BE2C (cell line): Measurements from ENCODE around the gene CTBP1.

Experiments used
- DNase-seq: peaks from one replicate; pipeline ENCODE4 v3.0.0-alpha.2; 2020
- H3K27me3 ChIP-seq: fragments of 250-450 bp; sonication (Bioruptor Pico); 2 replicates; pipeline ENCODE4 v1.5.1; 2020; ENCODE audit warnings: mild to moderate bottlenecking
- H3K36me3 ChIP-seq: fragments of 250-450 bp; sonication (Bioruptor Pico); 2 replicates; pipeline ENCODE4 v1.5.1; 2020; ENCODE audit warnings: mild to moderate bottlenecking
- H3K4me1 ChIP-seq: fragments of 250-450 bp; sonication (Bioruptor Pico); 2 replicates; pipeline ENCODE4 v1.5.1; 2020
- H3K4me3 ChIP-seq: 2 replicates; pipeline ENCODE4 v1.5.1; 2011; ENCODE audit warnings: low read depth, low read length
- H3K9me3 ChIP-seq: fragments of 250-450 bp; sonication (Bioruptor Pico); 2 replicates; pipeline ENCODE4 v1.5.1; 2020
- TF ChIP-seq, protein P1 (sequence below): IDR thresholded peaks from 2 replicates; pipeline ENCODE4 v1.5.1; 2012; ENCODE audit warnings: mild to moderate bottlenecking, low read depth, low read length

Gene CTBP1

DNA sequence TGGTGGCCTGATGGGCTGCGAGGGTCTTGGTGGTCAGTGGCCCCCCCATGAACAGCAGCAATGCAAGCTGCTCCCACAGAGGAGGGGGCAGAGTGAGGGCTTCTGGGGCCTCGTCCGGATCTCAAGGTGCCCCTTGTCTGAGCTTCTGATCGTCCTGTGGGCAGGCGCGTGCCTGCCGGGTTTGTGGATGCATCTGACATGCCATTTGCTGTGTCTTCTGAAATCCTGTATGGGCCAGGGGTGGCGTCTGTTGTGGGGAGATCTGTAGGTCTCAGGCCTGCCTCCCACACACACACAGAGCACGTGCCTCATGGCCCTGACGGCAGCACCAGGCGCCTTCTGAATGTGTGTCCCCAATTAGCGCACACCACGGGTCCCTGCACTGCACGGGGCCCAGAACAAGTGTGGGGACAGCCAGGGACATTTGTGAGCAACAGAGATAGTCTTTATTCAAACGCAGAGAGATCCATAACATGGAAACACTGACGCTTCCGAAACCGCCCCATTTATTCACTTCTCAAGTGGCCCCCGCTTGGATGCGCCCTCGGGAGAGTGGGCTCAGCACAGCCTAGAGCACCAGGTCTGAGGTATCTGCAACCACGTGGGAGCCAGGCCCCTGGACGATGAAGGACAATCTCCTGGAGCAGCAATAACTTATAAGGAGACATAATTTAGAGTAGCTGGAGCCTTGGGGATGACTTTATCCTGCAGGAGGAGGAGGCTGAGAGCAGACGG lies 82.3 kb downstream of the CTBP1 start:
- Histone ChIP-seq H3K36me3 (no peaks in the 10 kb centered on the region), H3K4me3 (peak overlapping the region; percentile 77; the same call in 1 of the 2 replicates), H3K9me3 (no peaks in the 10 kb centered on the region), H3K27me3 (peaks cover 36% of the 10 kb centered on the region), H3K4me1 (no peaks in the 10 kb centered on the region)
- no peak for DNase-seq
- TF ChIP-seq, protein P1, sequence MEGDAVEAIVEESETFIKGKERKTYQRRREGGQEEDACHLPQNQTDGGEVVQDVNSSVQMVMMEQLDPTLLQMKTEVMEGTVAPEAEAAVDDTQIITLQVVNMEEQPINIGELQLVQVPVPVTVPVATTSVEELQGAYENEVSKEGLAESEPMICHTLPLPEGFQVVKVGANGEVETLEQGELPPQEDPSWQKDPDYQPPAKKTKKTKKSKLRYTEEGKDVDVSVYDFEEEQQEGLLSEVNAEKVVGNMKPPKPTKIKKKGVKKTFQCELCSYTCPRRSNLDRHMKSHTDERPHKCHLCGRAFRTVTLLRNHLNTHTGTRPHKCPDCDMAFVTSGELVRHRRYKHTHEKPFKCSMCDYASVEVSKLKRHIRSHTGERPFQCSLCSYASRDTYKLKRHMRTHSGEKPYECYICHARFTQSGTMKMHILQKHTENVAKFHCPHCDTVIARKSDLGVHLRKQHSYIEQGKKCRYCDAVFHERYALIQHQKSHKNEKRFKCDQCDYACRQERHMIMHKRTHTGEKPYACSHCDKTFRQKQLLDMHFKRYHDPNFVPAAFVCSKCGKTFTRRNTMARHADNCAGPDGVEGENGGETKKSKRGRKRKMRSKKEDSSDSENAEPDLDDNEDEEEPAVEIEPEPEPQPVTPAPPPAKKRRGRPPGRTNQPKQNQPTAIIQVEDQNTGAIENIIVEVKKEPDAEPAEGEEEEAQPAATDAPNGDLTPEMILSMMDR = no peak

GRCh38 chr4:1164956-1165545 lies 83.9 kb downstream of the CTBP1 start:
- Histone ChIP-seq H3K4me1 (no peaks in the 10 kb centered on the region), H3K4me3 (no peak overlapping the region), H3K27me3 (peaks cover 28% of the 10 kb centered on the region), H3K36me3 (no peaks in the 10 kb centered on the region), H3K9me3 (no peaks in the 10 kb centered on the region; the same call in 1 of the 2 replicates)
- no peak for DNase-seq
- TF ChIP-seq, protein P1 = no peak

GRCh38 chr4:1164444-1164843 lies 84.5 kb downstream of the CTBP1 start:
- DNase-seq = no peak
- TF ChIP-seq, protein P1 = no peak

GRCh38 chr4:1164040-1164439 lies 84.9 kb downstream of the CTBP1 start:
- TF ChIP-seq, protein P1 = no peak
- H3K9me3 ChIP-seq = no peaks in the 10 kb centered on the region; the same call in 1 of the 2 replicates
- DNase-seq = no peak
- peaks cover 27% of the 10 kb centered on the region for H3K27me3 ChIP-seq
- no peaks in the 10 kb centered on the region for H3K4me1 ChIP-seq
- no peak overlapping the region for H3K4me3 ChIP-seq
- no peaks in the 10 kb centered on the region for H3K36me3 ChIP-seq

More at GRCh38 chr4:1164444-1164843, 84.5 kb downstream of the CTBP1 start:
- Histone ChIP-seq H3K4me3 (no peak overlapping the region), H3K4me1 (no peaks in the 10 kb centered on the region), H3K9me3 (no peaks in the 10 kb centered on the region; the same call in 1 of the 2 replicates), H3K27me3 (peaks cover 27% of the 10 kb centered on the region), H3K36me3 (no peaks in the 10 kb centered on the region)
